ENCODE data around the gene CTSD. TPM values are rescaled to one million over a fixed set of nuclear protein-coding genes. Genes with fewer than 3 reads are reported as not detected.

Gene CTSD
- total RNA-seq, 2 experiments from 2014 or later: 31.7 to 44.1 TPM

- no peak overlapping the region for H2AFZ ChIP-seq (ENCODE audit: low read length)
- H3K9me2 ChIP-seq (ENCODE audit: insufficient read depth, low read length): no peaks in the 10 kb centered on the region
- H3K4me3 ChIP-seq (ENCODE audit: low read depth, low read length, poor library complexity, severe bottlenecking): no peak overlapping the region
- intact Hi-C loops (cut with micrococcal nuclease; ENCODE audit: unreplicated experiment): no loop called here
- POLR2A ChIA-PET: no interaction called here
- H4K20me1 ChIP-seq (ENCODE audit: insufficient read depth, low read length): no peaks in the 10 kb centered on the region
- H3K36me3 ChIP-seq (ENCODE audit: insufficient read depth, low read length): no peaks in the 10 kb centered on the region
- TF ChIP-seq CTCF (conservative IDR thresholded peaks at IDR 0.05; ENCODE audit: low read length) (no peak), EZH2phosphoT487 (IDR thresholded peaks at IDR 0.05; ENCODE audit: borderline replicate concordance, low read depth, low read length) (no peak)
- no peak overlapping the region for H3K27ac ChIP-seq (ENCODE audit: low read depth, low read length, poor library complexity, severe bottlenecking)
- no peaks in the 10 kb centered on the region for H3K9me3 ChIP-seq (ENCODE audit: low read length)
- H3K4me1 ChIP-seq (ENCODE audit: insufficient read depth, low read length, poor library complexity, severe bottlenecking): no peaks in the 10 kb centered on the region
- DNase-seq (ENCODE audit: low spot score): no peak
- no peak overlapping the region for H3K4me2 ChIP-seq (ENCODE audit: low read length)
- no TSS peak for BruUV-seq (replicated peaks)
- CTCF ChIA-PET (ENCODE audit: unreplicated experiment): no interaction called here
- no peaks in the 10 kb centered on the region for H3K79me2 ChIP-seq (ENCODE audit: insufficient read depth, low read depth, low read length)
These were observed 43.9 kb downstream of the CTSD start for GRCh38 chr11:1719781-1720180.

- Histone ChIP-seq H3K36me3 (ENCODE audit: insufficient read depth, low read length) (no peaks in the 10 kb centered on the region), H3K4me2 (ENCODE audit: low read length) (no peak overlapping the region), H3K4me1 (ENCODE audit: insufficient read depth, low read length, poor library complexity, severe bottlenecking) (no peaks in the 10 kb centered on the region), H3K9me2 (ENCODE audit: insufficient read depth, low read length) (no peaks in the 10 kb centered on the region), H3K27ac (ENCODE audit: low read depth, low read length, poor library complexity, severe bottlenecking) (no peak overlapping the region), H2AFZ (ENCODE audit: low read length) (no peak overlapping the region), H4K20me1 (ENCODE audit: insufficient read depth, low read length) (no peaks in the 10 kb centered on the region), H3K9me3 (ENCODE audit: low read length) (no peaks in the 10 kb centered on the region), H3K79me2 (ENCODE audit: insufficient read depth, low read depth, low read length) (no peaks in the 10 kb centered on the region), H3K4me3 (ENCODE audit: low read depth, low read length, poor library complexity, severe bottlenecking) (no peak overlapping the region)
- TF ChIP-seq CTCF (conservative IDR thresholded peaks at IDR 0.05; ENCODE audit: low read length): no peak
- no peak for TF ChIP-seq EZH2phosphoT487 (IDR thresholded peaks at IDR 0.05; ENCODE audit: borderline replicate concordance, low read depth, low read length)
- intact Hi-C loops (cut with micrococcal nuclease; ENCODE audit: unreplicated experiment): no loop called here
- POLR2A ChIA-PET: no interaction called here
- DNase-seq (ENCODE audit: low spot score): no peak
- BruUV-seq (replicated peaks): no TSS peak
- CTCF ChIA-PET (ENCODE audit: unreplicated experiment): no interaction called here
These were observed 45.4 kb downstream of the CTSD start for GRCh38 chr11:1718326-1718725.

GRCh38 chr11:1717745-1718144 is 46.0 kb downstream of the CTSD start:
- Histone ChIP-seq H3K79me2 (ENCODE audit: insufficient read depth, low read depth, low read length) (no peaks in the 10 kb centered on the region), H3K27ac (ENCODE audit: low read depth, low read length, poor library complexity, severe bottlenecking) (no peak overlapping the region), H3K4me2 (ENCODE audit: low read length) (no peak overlapping the region), H3K36me3 (ENCODE audit: insufficient read depth, low read length) (no peaks in the 10 kb centered on the region), H3K9me3 (ENCODE audit: low read length) (no peaks in the 10 kb centered on the region), H2AFZ (ENCODE audit: low read length) (no peak overlapping the region), H4K20me1 (ENCODE audit: insufficient read depth, low read length) (no peaks in the 10 kb centered on the region), H3K9me2 (ENCODE audit: insufficient read depth, low read length) (no peaks in the 10 kb centered on the region), H3K4me1 (ENCODE audit: insufficient read depth, low read length, poor library complexity, severe bottlenecking) (no peaks in the 10 kb centered on the region), H3K4me3 (ENCODE audit: low read depth, low read length, poor library complexity, severe bottlenecking) (no peak overlapping the region)
- POLR2A ChIA-PET: no interaction called here
- CTCF ChIA-PET (ENCODE audit: unreplicated experiment): no interaction called here
- TF ChIP-seq CTCF (conservative IDR thresholded peaks at IDR 0.05; ENCODE audit: low read length) (no peak), EZH2phosphoT487 (IDR thresholded peaks at IDR 0.05; ENCODE audit: borderline replicate concordance, low read depth, low read length) (no peak)
- DNase-seq (ENCODE audit: low spot score): no peak
- intact Hi-C loops (cut with micrococcal nuclease; ENCODE audit: unreplicated experiment): no loop called here
- no TSS peak for BruUV-seq (replicated peaks)

Measured in OCI-LY7 (cell line).